Adrenal gland (tissue), 12 donors: Measurements from ENCODE around the gene INPP5A. TPM values are rescaled to one million over a fixed set of nuclear protein-coding genes. Genes with fewer than 3 reads are reported as not detected.

Experiments
- DNase-seq, 7 donors: peaks; one replicate each; pipeline ENCODE4 v3.0.0-alpha.2; 2019 to 2020
- H3K27ac ChIP-seq, 5 donors: fragments of 200-600 bp; sonication (generic) in 4 of 5; 1 replicate in 3 of 5; 2 replicates in 2 of 5; pipeline versions ENCODE4 v1.5.1 to v1.8.0; 2016 to 2020; ENCODE audit warnings: mild to moderate bottlenecking in 1 of 5
- H3K27me3 ChIP-seq: fragments of 200-600 bp; 2 replicates; pipeline ENCODE4 v1.8.0; 2021
- H3K36me3 ChIP-seq, 2 donors: fragments of 200-600 bp; replicated peaks in 1 of 2; 1 replicate in 1 of 2; 2 replicates in 1 of 2; pipeline versions ENCODE4 v1.5.1 to v1.8.0; 2018 to 2022
- H3K4me1 ChIP-seq, 2 donors: fragments of 200-600 bp; replicated peaks in 1 of 2; 1 replicate in 1 of 2; 2 replicates in 1 of 2; pipeline versions ENCODE4 v1.5.1 to v1.8.0; 2018 to 2021
- H3K4me3 ChIP-seq, 4 donors: fragments of 200-600 bp; sonication (generic) in 3 of 4; one replicate each; pipeline ENCODE4 v1.5.1; 2016 to 2018
- H3K9me3 ChIP-seq, 3 donors: fragments of 200-600 bp; sonication (generic) in 1 of 3; replicated peaks in 1 of 3; 1 replicate in 2 of 3; 2 replicates in 1 of 3; pipeline versions ENCODE4 v1.5.1 to v1.8.0; 2016 to 2021
- CTCF ChIP-seq, 6 experiments: fragments of 450-650 bp in 4 of 6; fragments of 200-600 bp in 2 of 6; sonication (generic) in 1 of 6; IDR thresholded peaks; 1 replicate in 5 of 6; 2 replicates in 1 of 6; pipeline versions ENCODE4 v1.5.1 to v1.8.0; 2016 to 2021; ENCODE audit warnings: antibody characterized with exemption in 6 of 6, mild to moderate bottlenecking in 2 of 6, moderate library complexity in 1 of 6
- POLR2A ChIP-seq, 2 donors: fragments of 450-650 bp; IDR thresholded peaks; one replicate each; pipeline ENCODE4 v1.6.1; 2017; ENCODE audit warnings: antibody characterized with exemption in 2 of 2, mild to moderate bottlenecking in 2 of 2, moderate library complexity in 1 of 2
- WGBS, 4 donors: extraction: QIAGEN DNeasy Blood & Tissue Kit in 2 of 4; methylation state at CpG; one replicate each; pipeline versions ENCODE4 v1.1.5 to v1.1.7; 2013 to 2017; 5-methylcytosine and 5-hydroxymethylcytosine counted together
- intact Hi-C, 2 donors: fragments of 100-400 bp; cut with DNase I; formaldehyde crosslinking; loops; one replicate each; pipeline versions ENCODE4 v1.14.1 to v1.15.0; 2022 to 2023
- polyA plus RNA-seq, 3 donors: library from polyadenylated mRNA; stranded (reverse); fragments of 200-250 nt in 2 of 3; fragments of 350-450 nt in 1 of 3; fragmentation: Illumina TruSeq in 1 of 3; extraction: RNeasy Lipid Tissue Mini Kit (QIAGEN cat#74804) in 1 of 3; gene quantifications; one replicate each; pipeline ENCODE4 v1.2.3, GENCODE V29; 2013 to 2014
- total RNA-seq, 9 donors: library from RNA; depleted of rRNA in 4 of 9; stranded (reverse); fragments of >200 nt in 4 of 9; fragments of 120-200 nt in 1 of 9; fragmentation: NEBNext Ultra II Directional in 1 of 9; extraction: Animal tissue kit (Norgen Biotek cat#: 25700) in 1 of 9; gene quantifications; one replicate each; pipeline versions ENCODE4 v1.1.0 to v1.2.4, GENCODE V29; 2013 to 2023
- donor health status: healthy with polysubstance abuse.
- donor health status: Bipolar disorder and iron deficiency.
- donor health status: DM: yes; HTN: yes; CAD: no.
- donor health status: DM: no; HTN: no; CAD: no.
- donor health status: DM: no; HTN: no; CAD: no.
- donor health status: DM: yes; HTN: yes; CAD: no.

The INPP5A gene
- total and polyA plus RNA-seq, 12 donors: 13.5 to 62.9 (median 37.5) TPM

- no peaks in the 10 kb centered on the region for H3K9me3 ChIP-seq
- no peaks in the 10 kb centered on the region for H3K27me3 ChIP-seq
- H3K4me3 ChIP-seq: no peak overlapping the region
- no peak for DNase-seq
- intact Hi-C loops: loop anchor here (10.0 kb wide), 2 partner anchors 260 to 430 kb away; no protein-coding TSS in a partner anchor
- H3K36me3 ChIP-seq: no peaks in the 10 kb centered on the region
- TF ChIP-seq CTCF (IDR thresholded peaks at IDR 0.05) (no peak), POLR2A (IDR thresholded peaks at IDR 0.05) (no peak)
- no peak overlapping the region for H3K27ac ChIP-seq
- no peaks in the 10 kb centered on the region for H3K4me1 ChIP-seq
- WGBS, 4 donors: 89 to 98% (median 96%) methylated on average over 7 to 14 of the region's 14 CpGs
These were observed 107.6 kb downstream of the INPP5A start for GRCh38 chr10:132645247-132645530.

GRCh38 chr10:132645630-132646442 lies 108.2 kb downstream of the INPP5A start:
- Histone ChIP-seq H3K9me3 (no peaks in the 10 kb centered on the region), H3K27ac (no peak overlapping the region), H3K4me3 (no peak overlapping the region), H3K4me1 (no peaks in the 10 kb centered on the region), H3K27me3 (no peaks in the 10 kb centered on the region), H3K36me3 (no peaks in the 10 kb centered on the region)
- DNase-seq: no peak
- TF ChIP-seq CTCF (IDR thresholded peaks at IDR 0.05) (no peak), POLR2A (IDR thresholded peaks at IDR 0.05) (no peak)
- intact Hi-C loops: loop anchor here (10.0 kb wide), 2 partner anchors 261 to 431 kb away; no protein-coding TSS in a partner anchor
- WGBS, 4 donors: 76 to 91% (median 86%) methylated on average over 8 to 36 of the region's 36 CpGs

GRCh38 chr10:132646443-132647097 lies 109.0 kb downstream of the INPP5A start:
- Histone ChIP-seq H3K36me3 (no peaks in the 10 kb centered on the region), H3K4me1 (no peaks in the 10 kb centered on the region), H3K4me3 (no peak overlapping the region), H3K9me3 (no peaks in the 10 kb centered on the region), H3K27me3 (no peaks in the 10 kb centered on the region), H3K27ac (no peak overlapping the region)
- DNase-seq: no peak
- TF ChIP-seq CTCF (IDR thresholded peaks at IDR 0.05) (no peak), POLR2A (IDR thresholded peaks at IDR 0.05) (no peak)
- intact Hi-C loops: loop anchor here (10.0 kb wide), 2 partner anchors 262 to 432 kb away; no protein-coding TSS in a partner anchor
- WGBS, 4 donors: 90 to 94% (median 94%) methylated on average over 24 to 31 of the region's 31 CpGs

GRCh38 chr10:132647424-132647823 lies 109.8 kb downstream of the INPP5A start:
- Histone ChIP-seq H3K27ac (no peak overlapping the region), H3K9me3 (no peaks in the 10 kb centered on the region), H3K4me1 (no peaks in the 10 kb centered on the region), H3K36me3 (peaks cover 0 to 2% of the 10 kb centered on the region in 2 donors), H3K27me3 (no peaks in the 10 kb centered on the region), H3K4me3 (no peak overlapping the region)
- DNase-seq: no peak
- 91 to 96% (median 92%) methylated on average over 13 of the region's 13 CpGs for WGBS, 4 donors
- TF ChIP-seq CTCF (IDR thresholded peaks at IDR 0.05) (no peak), POLR2A (IDR thresholded peaks at IDR 0.05) (no peak)
- intact Hi-C loops: loop anchor here (10.0 kb wide), 2 partner anchors 263 to 433 kb away; no protein-coding TSS in a partner anchor
